22Rv1 (cell line): ENCODE data around the gene ACTRT2.

Source experiments
- H3K27ac ChIP-seq: fragments of 450-650 bp; 2 replicates; pipeline ENCODE4 v1.5.1; 2017
- ZFX ChIP-seq: fragments of 450-650 bp; IDR thresholded peaks from 2 replicates; pipeline ENCODE4 v1.6.1; 2017; ENCODE audit warnings: antibody characterized with exemption, borderline replicate concordance
- TF ChIP-seq, protein P1 (sequence below): fragments of 450-650 bp; IDR thresholded peaks from 2 replicates; pipeline ENCODE4 v1.5.1; 2017; ENCODE audit warnings: mild to moderate bottlenecking

The ACTRT2 gene

DNA sequence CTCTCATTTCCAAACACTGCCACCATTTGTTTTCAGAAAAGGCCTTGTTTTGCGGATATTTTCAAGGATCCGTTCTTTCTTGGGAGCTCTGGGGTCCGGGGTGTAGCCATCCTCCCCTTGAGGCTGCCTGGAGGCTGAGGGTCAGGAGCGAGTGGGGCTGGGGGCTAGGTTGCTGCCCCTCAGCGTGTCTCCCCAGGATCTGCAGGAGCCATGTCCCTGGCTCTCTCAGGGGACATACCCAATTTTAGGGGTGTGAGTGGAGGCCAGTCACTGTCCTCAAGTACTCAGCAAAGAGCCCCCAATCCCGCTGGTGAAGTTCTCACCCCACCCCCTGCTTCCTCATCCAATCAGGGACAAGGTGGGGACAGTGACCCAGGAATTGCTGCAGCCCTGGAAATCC, 32.7 kb downstream of the ACTRT2 start:
- TF ChIP-seq ZFX: no peak
- TF ChIP-seq, protein P1, sequence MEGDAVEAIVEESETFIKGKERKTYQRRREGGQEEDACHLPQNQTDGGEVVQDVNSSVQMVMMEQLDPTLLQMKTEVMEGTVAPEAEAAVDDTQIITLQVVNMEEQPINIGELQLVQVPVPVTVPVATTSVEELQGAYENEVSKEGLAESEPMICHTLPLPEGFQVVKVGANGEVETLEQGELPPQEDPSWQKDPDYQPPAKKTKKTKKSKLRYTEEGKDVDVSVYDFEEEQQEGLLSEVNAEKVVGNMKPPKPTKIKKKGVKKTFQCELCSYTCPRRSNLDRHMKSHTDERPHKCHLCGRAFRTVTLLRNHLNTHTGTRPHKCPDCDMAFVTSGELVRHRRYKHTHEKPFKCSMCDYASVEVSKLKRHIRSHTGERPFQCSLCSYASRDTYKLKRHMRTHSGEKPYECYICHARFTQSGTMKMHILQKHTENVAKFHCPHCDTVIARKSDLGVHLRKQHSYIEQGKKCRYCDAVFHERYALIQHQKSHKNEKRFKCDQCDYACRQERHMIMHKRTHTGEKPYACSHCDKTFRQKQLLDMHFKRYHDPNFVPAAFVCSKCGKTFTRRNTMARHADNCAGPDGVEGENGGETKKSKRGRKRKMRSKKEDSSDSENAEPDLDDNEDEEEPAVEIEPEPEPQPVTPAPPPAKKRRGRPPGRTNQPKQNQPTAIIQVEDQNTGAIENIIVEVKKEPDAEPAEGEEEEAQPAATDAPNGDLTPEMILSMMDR: no peak

DNA sequence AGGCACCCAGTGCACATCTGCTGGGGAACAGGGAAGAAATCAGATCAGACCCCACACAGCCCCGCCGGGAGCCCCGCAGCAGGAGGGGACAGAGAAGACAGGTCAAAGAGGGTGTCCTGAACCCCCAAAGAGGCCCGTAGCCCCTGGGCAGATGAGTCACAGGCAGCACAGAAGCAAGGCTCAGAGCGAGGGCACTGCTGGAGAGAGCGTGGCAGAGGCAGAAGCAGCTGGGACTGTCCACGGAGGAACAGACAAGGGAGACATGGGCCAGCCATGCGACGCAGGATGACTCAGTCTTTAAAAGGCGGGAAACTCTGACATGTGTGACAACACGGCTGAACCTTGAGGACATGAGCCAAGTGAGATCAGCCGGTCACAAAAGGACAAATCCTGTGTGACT, 33.2 kb downstream of the ACTRT2 start:
- TF ChIP-seq, protein P1: no peak
- no peak for TF ChIP-seq ZFX
- H3K27ac ChIP-seq: no peak overlapping the region

More for the DNA sequence above, 32.7 kb downstream of the ACTRT2 start:
- no peak overlapping the region for H3K27ac ChIP-seq

DNA sequence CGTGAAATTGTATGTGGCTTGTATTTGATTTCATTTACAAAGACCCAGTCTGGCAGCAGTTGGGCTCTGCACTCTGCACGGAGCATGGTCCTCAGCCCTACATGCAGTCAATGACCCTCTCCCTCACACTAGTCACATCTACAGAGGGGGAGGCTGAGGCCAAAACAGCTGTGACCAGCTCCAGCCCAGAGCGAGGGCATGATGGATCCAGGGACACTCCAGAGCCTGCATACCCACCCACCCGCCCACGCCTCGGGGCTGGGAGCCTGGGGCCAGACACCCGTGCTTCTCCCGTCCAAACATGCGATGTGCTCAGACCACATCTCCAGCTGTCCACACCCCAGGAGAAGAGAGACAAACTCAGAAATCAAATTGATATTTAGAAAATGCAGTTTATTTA, 33.8 kb downstream of the ACTRT2 start:
- H3K27ac ChIP-seq: no peak overlapping the region
- TF ChIP-seq, protein P1: no peak
- no peak for TF ChIP-seq ZFX

DNA sequence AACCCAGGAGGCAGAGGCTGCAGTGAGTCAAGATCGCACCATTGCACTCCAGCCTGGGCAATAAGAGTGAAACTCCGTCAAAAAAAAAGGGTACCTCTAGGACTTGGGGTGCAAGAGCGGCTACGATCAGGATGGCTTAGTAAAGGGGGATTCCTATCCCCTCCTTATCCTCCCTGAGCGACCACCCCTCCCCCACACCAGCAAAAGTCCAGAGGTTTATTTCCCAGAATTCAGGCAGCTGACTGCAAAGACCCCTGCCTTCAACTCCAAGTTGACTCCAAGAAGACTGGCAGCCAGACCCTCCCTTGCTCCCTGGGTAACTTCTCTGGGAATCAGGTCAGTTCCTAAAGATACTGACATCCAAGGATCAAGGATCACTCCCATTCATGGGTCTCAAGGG, 35.4 kb downstream of the ACTRT2 start:
- H3K27ac ChIP-seq: no peak overlapping the region
- no peak for TF ChIP-seq ZFX
- TF ChIP-seq, protein P1: no peak

DNA sequence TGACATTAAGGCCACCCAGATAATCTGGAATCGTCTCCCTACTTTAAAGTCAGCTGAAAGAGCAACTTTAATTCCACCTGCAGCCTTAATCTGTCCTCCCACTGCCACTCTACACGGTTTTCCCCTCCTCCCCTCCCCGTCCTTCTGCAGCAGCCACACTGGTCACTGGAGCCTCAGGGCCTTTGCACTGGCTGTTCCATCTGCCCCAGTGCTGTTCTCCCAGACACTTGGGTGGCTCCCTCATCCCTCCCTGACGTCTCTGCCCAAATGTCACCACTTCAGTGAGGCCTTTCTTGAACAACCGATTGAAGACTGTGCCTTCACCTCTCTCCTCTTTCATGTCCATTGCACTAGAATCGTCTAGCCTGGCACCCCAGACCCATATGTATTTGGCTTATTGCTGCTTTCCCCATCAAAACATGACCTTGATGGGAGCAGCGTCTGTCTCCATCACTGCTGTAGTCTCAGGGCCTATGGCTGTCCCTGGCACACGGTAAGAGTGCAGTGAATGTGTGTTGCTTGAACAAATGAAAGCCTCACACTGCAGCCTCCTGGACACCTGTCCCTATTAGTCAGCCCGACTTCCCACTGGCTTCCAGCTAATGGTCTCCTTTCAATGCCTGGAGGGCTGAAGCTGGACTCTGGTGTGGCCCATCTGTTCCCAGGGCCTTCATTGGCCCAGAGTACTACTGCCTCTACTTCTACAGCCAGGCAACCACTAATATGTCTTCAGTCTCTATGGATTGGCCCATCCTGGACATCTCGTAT, 37.2 kb downstream of the ACTRT2 start:
- TF ChIP-seq, protein P1: no peak
- TF ChIP-seq ZFX: no peak
- H3K27ac ChIP-seq: no peak overlapping the region

DNA sequence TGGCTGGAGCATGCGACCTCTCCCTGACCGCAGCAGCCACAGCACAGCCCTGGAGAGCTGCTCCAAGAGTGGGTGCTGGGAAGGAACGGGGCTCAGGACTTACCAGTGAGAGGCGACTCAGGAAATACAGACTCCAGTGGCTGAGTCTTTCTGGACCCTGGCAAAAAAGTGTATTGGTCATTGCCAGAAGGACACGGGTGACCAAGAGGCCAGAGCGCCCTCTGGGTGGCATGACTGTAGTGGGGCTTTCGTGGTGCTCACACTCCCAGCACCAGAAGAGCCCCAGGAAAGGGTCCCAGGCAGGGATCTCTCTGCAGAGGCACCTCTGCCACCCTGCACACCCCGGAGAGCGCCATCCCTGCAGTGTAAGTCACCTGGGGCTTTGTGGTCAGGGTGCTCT, 38.9 kb downstream of the ACTRT2 start:
- H3K27ac ChIP-seq: no peak overlapping the region
- TF ChIP-seq, protein P1: no peak
- no peak for TF ChIP-seq ZFX

DNA sequence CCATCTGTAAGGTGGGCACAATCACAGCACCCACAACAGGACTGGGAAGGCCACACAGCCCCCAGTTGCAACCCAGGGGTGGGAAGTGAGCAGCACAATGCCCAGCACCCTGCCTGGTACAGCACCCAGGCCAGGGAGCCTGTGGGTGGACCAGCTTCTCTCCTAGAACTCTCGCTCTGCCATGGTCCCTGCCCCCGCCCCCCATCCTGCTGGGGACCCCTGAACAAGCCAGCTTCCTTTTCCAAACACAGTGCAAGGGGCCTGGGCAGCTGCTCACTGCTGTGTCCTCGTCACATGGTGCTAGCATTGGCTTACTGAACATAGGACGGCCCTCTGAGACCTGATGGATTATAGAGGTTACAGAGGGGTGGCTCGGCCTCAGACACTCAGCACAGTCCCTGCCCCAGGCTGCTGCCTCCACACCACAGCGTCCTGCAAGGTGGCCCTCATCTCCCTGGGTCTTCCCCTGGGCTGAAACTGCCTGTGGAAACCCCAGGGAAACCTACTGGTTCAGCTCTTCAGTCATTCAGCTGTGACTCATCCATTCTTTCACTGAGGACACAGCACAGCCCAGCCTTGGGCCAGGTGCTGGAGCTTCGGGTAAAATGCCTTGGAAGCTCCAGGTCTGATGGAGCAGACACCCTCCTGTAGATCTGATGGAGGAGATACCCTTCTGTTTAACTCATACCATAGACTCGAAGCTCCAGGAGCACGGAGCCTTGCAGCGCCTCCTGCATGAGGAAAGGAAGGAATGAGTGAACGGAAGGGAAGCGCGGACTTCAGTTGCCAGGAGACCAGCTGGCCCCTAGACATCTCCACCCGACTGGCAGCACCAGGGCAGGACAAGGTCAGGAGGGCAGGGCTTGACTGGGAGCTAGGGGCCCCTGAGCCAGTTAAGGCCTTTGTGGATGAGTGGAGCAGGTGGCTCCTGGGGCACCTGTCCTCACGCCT, 39.6 kb downstream of the ACTRT2 start:
- H3K27ac ChIP-seq: no peak overlapping the region
- TF ChIP-seq, protein P1: no peak
- no peak for TF ChIP-seq ZFX
